ENCODE measurements around the gene VPS39.

VPS39 gene

DNA sequence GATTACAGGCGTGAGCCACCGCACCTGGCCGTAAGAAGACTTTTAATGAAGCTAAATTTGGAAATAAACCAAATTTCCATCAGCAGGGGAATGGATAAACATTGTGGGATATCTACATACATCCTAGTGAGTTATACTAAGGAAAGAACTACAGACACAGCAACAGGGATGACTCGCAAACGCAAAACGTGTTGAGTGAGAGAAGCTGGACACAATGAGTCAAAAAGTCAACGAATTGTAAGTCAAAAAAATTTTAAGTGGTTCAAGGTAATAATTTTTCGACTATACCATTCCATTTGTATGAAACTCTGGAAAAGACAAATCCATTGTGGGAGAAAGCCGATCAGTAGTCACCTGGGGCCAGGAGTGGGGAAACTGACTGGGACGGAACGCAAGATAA lies 71.6 kb downstream of the VPS39 start:
- POLR2A ChIA-PET (ENCODE audit: low non-redundant PET), result no interaction called here
- CTCF ChIA-PET, result interaction anchor here (0.6 to 2.0 kb wide), 2 partner anchors 144 to 147 kb away, joined by 4 to 8 read pairs; no protein-coding TSS in a partner anchor
- no peak for DNase-seq (ENCODE audit: low spot score)
- no peak overlapping the region for H3K27ac ChIP-seq
- no peak for TF ChIP-seq CTCF (conservative IDR thresholded peaks at IDR 0.05; ENCODE audit: low read depth)

DNA sequence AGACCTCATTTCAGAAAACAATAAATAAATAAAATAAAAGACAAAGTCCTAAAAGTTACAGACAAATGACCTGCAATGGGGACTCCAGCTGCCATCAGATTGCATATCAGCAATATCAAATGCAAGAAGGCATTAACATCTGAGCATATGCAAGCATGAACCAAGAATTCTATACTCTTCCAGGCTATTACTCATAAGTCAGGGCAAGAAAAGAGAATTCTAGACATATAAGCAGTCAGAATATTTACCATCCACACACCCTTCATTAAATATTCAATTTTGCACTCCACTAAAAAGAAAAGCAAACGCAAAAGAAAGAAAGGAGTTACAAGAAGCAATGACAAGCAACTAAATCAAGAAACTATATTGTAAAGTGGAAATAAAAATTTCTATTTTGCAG lies 72.8 kb downstream of the VPS39 start:
- CTCF ChIA-PET, result interaction anchor here (0.8 to 2.2 kb wide), 6 partner anchors 41 to 301 kb away, joined by 3 to 13 read pairs (median 6); partner anchors contain the start of gene PLA2G4D
- DNase-seq (ENCODE audit: low spot score), result no peak
- POLR2A ChIA-PET (ENCODE audit: low non-redundant PET), result no interaction called here
- TF ChIP-seq CTCF (conservative IDR thresholded peaks at IDR 0.05; ENCODE audit: low read depth), result no peak
- H3K27ac ChIP-seq, result no peak overlapping the region

DNA sequence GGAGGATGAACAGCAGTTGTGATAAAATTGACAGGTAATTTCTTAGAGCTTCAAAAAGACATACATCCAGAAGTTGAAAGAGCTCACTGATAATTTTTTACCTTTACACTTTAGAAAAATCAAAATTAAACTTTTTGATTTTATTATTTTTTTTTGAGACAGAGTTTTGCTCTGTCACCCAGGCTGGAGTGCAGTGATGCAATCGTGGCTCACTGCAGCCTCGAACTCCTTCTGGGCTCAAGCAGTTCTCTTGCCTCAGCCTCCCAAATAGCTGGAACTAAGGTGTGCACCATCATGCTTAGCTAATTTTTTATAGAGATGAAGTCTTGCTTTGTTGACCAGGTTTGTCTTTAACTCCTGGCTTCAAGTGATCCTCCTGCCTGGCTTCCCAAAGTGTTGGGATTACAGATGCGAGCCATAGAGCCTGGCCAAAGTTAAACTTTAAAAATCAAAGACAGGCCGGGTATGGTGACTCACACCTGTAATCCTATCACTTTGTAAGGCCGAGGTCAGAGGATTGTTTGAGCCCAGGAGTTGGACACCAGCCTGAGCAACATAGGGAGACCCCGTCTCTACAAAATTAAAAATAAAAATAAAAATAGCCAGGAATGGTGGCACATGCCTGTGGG lies 73.4 kb downstream of the VPS39 start:
- POLR2A ChIA-PET (ENCODE audit: low non-redundant PET), result no interaction called here
- CTCF ChIA-PET, result interaction anchor here (0.8 to 2.2 kb wide), 6 partner anchors 40 to 302 kb away, joined by 3 to 13 read pairs (median 6); partner anchors contain the start of gene PLA2G4D

GRCh38 chr15:42133886-42134502 lies 74.1 kb downstream of the VPS39 start:
- no peak overlapping the region for H3K27ac ChIP-seq
- POLR2A ChIA-PET (ENCODE audit: low non-redundant PET), result no interaction called here
- CTCF ChIA-PET, result interaction anchor here (0.5 to 2.2 kb wide), 10 partner anchors 10 to 149 kb away, joined by 3 to 13 read pairs (median 3); partner anchors contain the start of genes PLA2G4D and PLA2G4F
- TF ChIP-seq CTCF (conservative IDR thresholded peaks at IDR 0.05; ENCODE audit: low read depth), result peak; percentile 70
- peak; percentile 64 for DNase-seq (ENCODE audit: low spot score)

More for the DNA sequence above, 73.4 kb downstream of the VPS39 start:
- no peak for TF ChIP-seq CTCF (conservative IDR thresholded peaks at IDR 0.05; ENCODE audit: low read depth)
- H3K27ac ChIP-seq, result no peak overlapping the region
- DNase-seq (ENCODE audit: low spot score), result no peak

- no peak overlapping the region for H3K27ac ChIP-seq
- no peak for TF ChIP-seq CTCF (conservative IDR thresholded peaks at IDR 0.05; ENCODE audit: low read depth)
- ChIA-PET CTCF (interaction anchor here (0.5 to 2.2 kb wide), 9 partner anchors 10 to 148 kb away, joined by 3 to 12 read pairs (median 3); partner anchors contain the start of genes PLA2G4D and PLA2G4F), POLR2A (ENCODE audit: low non-redundant PET) (no interaction called here)
- no peak for DNase-seq (ENCODE audit: low spot score)
Measured at GRCh38 chr15:42133356-42133755, 74.7 kb downstream of the VPS39 start.

DNA sequence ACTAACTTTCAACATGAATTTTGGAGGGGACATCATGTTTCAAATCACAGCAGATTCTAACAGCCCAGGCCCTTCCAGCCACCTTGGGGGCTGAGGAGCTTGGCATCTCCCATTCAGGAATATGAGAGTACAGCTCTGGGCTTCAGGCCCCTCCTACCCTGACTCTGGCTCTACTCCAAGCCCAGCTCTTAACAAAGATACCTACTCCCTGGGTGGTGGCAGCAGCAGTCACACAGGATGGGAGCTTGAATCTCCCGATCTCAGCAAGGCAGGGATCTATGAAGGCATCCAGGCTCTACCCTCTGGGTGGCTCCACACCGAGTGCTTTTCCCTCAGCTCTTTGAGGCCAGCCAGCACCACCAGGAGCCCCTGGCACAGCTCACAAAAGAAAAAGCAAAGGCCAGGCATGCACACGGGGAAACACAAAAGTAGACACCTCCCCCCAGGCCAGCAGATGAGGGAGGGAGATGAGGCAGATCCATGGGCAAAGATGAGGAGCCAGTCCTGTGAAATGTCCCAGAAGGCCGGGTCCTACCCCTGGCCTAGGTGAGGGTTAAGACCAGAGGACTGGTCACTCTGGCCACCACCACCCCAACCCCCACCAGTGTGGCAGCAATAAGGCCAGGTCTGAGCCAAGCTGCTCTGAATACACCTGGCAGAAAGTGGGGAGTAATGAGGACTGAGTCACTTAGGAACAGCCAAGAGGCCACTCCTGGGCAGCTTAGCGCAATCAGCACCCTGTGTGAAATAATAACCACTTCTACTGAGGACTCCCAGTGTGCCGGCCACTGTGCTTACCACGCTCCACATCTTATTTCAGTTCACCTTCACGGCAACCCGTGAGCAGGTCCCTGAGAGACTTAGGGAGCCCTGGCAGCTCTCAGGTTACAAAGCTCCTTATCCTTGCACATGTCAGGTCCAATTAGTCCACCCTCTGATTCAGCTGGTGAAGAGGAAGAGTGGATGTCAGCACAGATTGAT lies 76.0 kb downstream of the VPS39 start:
- ChIA-PET CTCF (interaction anchor here (0.7 to 1.7 kb wide), 4 partner anchors 43 to 142 kb away, joined by 3 to 4 read pairs (median 4); no protein-coding TSS in a partner anchor), POLR2A (ENCODE audit: low non-redundant PET) (no interaction called here)
- no peak for TF ChIP-seq CTCF (conservative IDR thresholded peaks at IDR 0.05; ENCODE audit: low read depth)
- H3K27ac ChIP-seq, result no peak overlapping the region
- no peak for DNase-seq (ENCODE audit: low spot score)

All from RWPE1 (cell line).